KOPT-K1 (cell line): ENCODE results near the gene BPIFA2.
"Not testable (repeated sequence)": the region's sequence is repeated elsewhere in the genome, so short reads cannot be mapped to it uniquely, and the experiment has no call there.

Experiments used
- H3K27ac ChIP-seq: fragments of 200-600 bp; sonication (generic); 2 replicates; pipeline ENCODE4 v1.5.1; 2016; ENCODE audit warnings: antibody characterized with exemption, mild to moderate bottlenecking, low read depth, low read length; ENCODE audit not compliant: poor library complexity, severe bottlenecking
- H3K36me3 ChIP-seq: fragments of 200-600 bp; sonication (generic); 2 replicates; pipeline ENCODE4 v1.5.1; 2017; ENCODE audit warnings: antibody characterized with exemption, mild to moderate bottlenecking, low read length, moderate library complexity; ENCODE audit not compliant: insufficient read depth
- H3K9me3 ChIP-seq: fragments of 200-600 bp; sonication (generic); 2 replicates; pipeline ENCODE4 v1.5.1; 2017; ENCODE audit warnings: antibody characterized with exemption, low read length, mild to moderate bottlenecking; ENCODE audit not compliant: insufficient read depth, poor library complexity, severe bottlenecking

BPIFA2 gene

GRCh38 chr20:33175123-33175522 lies 7.2 kb downstream of the BPIFA2 start:
- Histone ChIP-seq H3K27ac (no peak overlapping the region), H3K36me3 (no peaks in the 10 kb centered on the region), H3K9me3 (no peaks in the 10 kb centered on the region)

- no peaks in the 10 kb centered on the region for H3K9me3 ChIP-seq
- H3K36me3 ChIP-seq, result no peaks in the 10 kb centered on the region
- no peak overlapping the region for H3K27ac ChIP-seq
Observed at GRCh38 chr20:33176101-33176500, 8.1 kb downstream of the BPIFA2 start.

GRCh38 chr20:33177866-33178265 lies 9.9 kb downstream of the BPIFA2 start:
- no peaks in the 10 kb centered on the region for H3K36me3 ChIP-seq
- no peak overlapping the region for H3K27ac ChIP-seq
- H3K9me3 ChIP-seq, result no peaks in the 10 kb centered on the region

- Histone ChIP-seq H3K36me3 (no peaks in the 10 kb centered on the region), H3K9me3 (peaks cover 7% of the 10 kb centered on the region), H3K27ac (no peak overlapping the region)
Observed at GRCh38 chr20:33178726-33179125, 10.8 kb downstream of the BPIFA2 start.

GRCh38 chr20:33180169-33180568 lies 12.2 kb downstream of the BPIFA2 start:
- no peaks in the 10 kb centered on the region for H3K36me3 ChIP-seq
- H3K27ac ChIP-seq, result no peak overlapping the region
- peaks cover 7% of the 10 kb centered on the region for H3K9me3 ChIP-seq

GRCh38 chr20:33181482-33182093 lies 13.6 kb downstream of the BPIFA2 start:
- Histone ChIP-seq H3K9me3 (peaks cover 7% of the 10 kb centered on the region), H3K27ac (no peak overlapping the region), H3K36me3 (no peaks in the 10 kb centered on the region)

GRCh38 chr20:33183312-33183711 lies 15.4 kb downstream of the BPIFA2 start:
- Histone ChIP-seq H3K27ac (no peak overlapping the region), H3K9me3 (peaks cover 7% of the 10 kb centered on the region), H3K36me3 (no peaks in the 10 kb centered on the region)

GRCh38 chr20:33185031-33185590 lies 17.2 kb downstream of the BPIFA2 start:
- H3K36me3 ChIP-seq, H3K27ac ChIP-seq, H3K9me3 ChIP-seq: not testable (repeated sequence)

GRCh38 chr20:33187491-33187890 lies 19.5 kb downstream of the BPIFA2 start:
- H3K9me3 ChIP-seq, result peaks cover 7% of the 10 kb centered on the region
- H3K27ac ChIP-seq, result no peak overlapping the region
- H3K36me3 ChIP-seq, result no peaks in the 10 kb centered on the region

GRCh38 chr20:33188421-33188820 lies 20.5 kb downstream of the BPIFA2 start:
- Histone ChIP-seq H3K27ac (no peak overlapping the region), H3K36me3 (no peaks in the 10 kb centered on the region), H3K9me3 (peaks cover 3% of the 10 kb centered on the region)

GRCh38 chr20:33191484-33191883 lies 23.5 kb downstream of the BPIFA2 start:
- H3K27ac ChIP-seq, result no peak overlapping the region
- no peaks in the 10 kb centered on the region for H3K9me3 ChIP-seq
- H3K36me3 ChIP-seq, result no peaks in the 10 kb centered on the region

GRCh38 chr20:33191955-33192354 lies 24.0 kb downstream of the BPIFA2 start:
- no peaks in the 10 kb centered on the region for H3K36me3 ChIP-seq
- H3K9me3 ChIP-seq, result no peaks in the 10 kb centered on the region
- H3K27ac ChIP-seq, result no peak overlapping the region

GRCh38 chr20:33192912-33193501 lies 25.0 kb downstream of the BPIFA2 start:
- no peak overlapping the region for H3K27ac ChIP-seq

GRCh38 chr20:33199026-33199425 lies 31.1 kb downstream of the BPIFA2 start:
- H3K9me3 ChIP-seq, result no peaks in the 10 kb centered on the region
- no peaks in the 10 kb centered on the region for H3K36me3 ChIP-seq
- H3K27ac ChIP-seq, result no peak overlapping the region

More at GRCh38 chr20:33192912-33193501, 25.0 kb downstream of the BPIFA2 start:
- Histone ChIP-seq H3K36me3 (no peaks in the 10 kb centered on the region), H3K9me3 (no peaks in the 10 kb centered on the region)

- Histone ChIP-seq H3K9me3 (no peaks in the 10 kb centered on the region), H3K36me3 (no peaks in the 10 kb centered on the region), H3K27ac (no peak overlapping the region)
Observed at GRCh38 chr20:33202451-33202850, 34.5 kb downstream of the BPIFA2 start.

GRCh38 chr20:33203444-33203843 lies 35.5 kb downstream of the BPIFA2 start:
- Histone ChIP-seq H3K27ac (no peak overlapping the region), H3K36me3 (no peaks in the 10 kb centered on the region)

More at GRCh38 chr20:33203444-33203843, 35.5 kb downstream of the BPIFA2 start:
- no peaks in the 10 kb centered on the region for H3K9me3 ChIP-seq
